OCI-LY1 (cell line): ENCODE results near the gene CDKAL1.

Experiments used
- H2AFZ ChIP-seq: fragments of 200-600 bp; sonication (generic), shearing (Covaris generic); 2 replicates; pipeline ENCODE4 v1.6.0; 2014; ENCODE audit warnings: antibody characterized with exemption, mild to moderate bottlenecking, low read length
- H3F3A ChIP-seq: fragments of 200-600 bp; sonication (generic), shearing (Covaris generic); 2 replicates; pipeline ENCODE4 v1.6.0; 2014; ENCODE audit warnings: mild to moderate bottlenecking, antibody characterized with exemption, low read length, moderate library complexity; ENCODE audit not compliant: insufficient read depth
- H3K27ac ChIP-seq: fragments of 200-600 bp; sonication (generic); 2 replicates; pipeline ENCODE4 v1.5.1; 2014; ENCODE audit warnings: low read length, mixed run types, mild to moderate bottlenecking, low read depth; ENCODE audit not compliant: poor library complexity, severe bottlenecking
- H3K27me3 ChIP-seq: fragments of 200-600 bp; sonication (generic); 2 replicates; pipeline ENCODE4 v1.6.0; 2014; ENCODE audit warnings: antibody characterized with exemption, mild to moderate bottlenecking, low read length, moderate library complexity; ENCODE audit not compliant: insufficient read depth
- H3K36me3 ChIP-seq: fragments of 200-600 bp; sonication (generic); 2 replicates; pipeline ENCODE4 v1.6.1; 2014; ENCODE audit warnings: mild to moderate bottlenecking, antibody characterized with exemption, low read length, moderate library complexity, mixed read lengths; ENCODE audit not compliant: insufficient read depth
- H3K4me1 ChIP-seq: fragments of 200-600 bp; sonication (generic); 2 replicates; pipeline ENCODE4 v1.5.1; 2014; ENCODE audit warnings: mild to moderate bottlenecking, low read length, moderate library complexity; ENCODE audit not compliant: insufficient read depth, severe bottlenecking
- H3K4me2 ChIP-seq: fragments of 200-600 bp; sonication (generic), shearing (Covaris generic); 2 replicates; pipeline ENCODE4 v1.6.1; 2014; ENCODE audit warnings: low read length
- H3K4me3 ChIP-seq: fragments of 200-600 bp; sonication (generic); 2 replicates; pipeline ENCODE4 v1.5.1; 2014; ENCODE audit warnings: low read length, low read depth, mild to moderate bottlenecking, mixed read lengths; ENCODE audit not compliant: poor library complexity, severe bottlenecking
- H3K79me2 ChIP-seq: fragments of 200-600 bp; shearing (Covaris generic); 2 replicates; pipeline ENCODE4 v1.6.1; 2016; ENCODE audit warnings: mixed run types, low read length, mixed read lengths; ENCODE audit not compliant: insufficient read depth
- H3K9ac ChIP-seq: fragments of 200-600 bp; sonication (generic), shearing (Covaris generic); 2 replicates; pipeline ENCODE4 v1.6.1; 2014; ENCODE audit warnings: mild to moderate bottlenecking, low read length, mixed read lengths
- H3K9me2 ChIP-seq: fragments of 200-600 bp; sonication (generic), shearing (Covaris generic); 2 replicates; pipeline ENCODE4 v1.6.1; 2014; ENCODE audit warnings: low read depth, mild to moderate bottlenecking, low read length, mixed read lengths
- H3K9me3 ChIP-seq: fragments of 200-600 bp; shearing (Covaris generic); 2 replicates; pipeline ENCODE4 v1.6.1; 2014; ENCODE audit warnings: low read length, mixed read lengths
- H4K20me1 ChIP-seq: fragments of 200-600 bp; sonication (generic), shearing (Covaris generic); 2 replicates; pipeline ENCODE4 v1.6.0; 2016; ENCODE audit warnings: mild to moderate bottlenecking, low read length; ENCODE audit not compliant: insufficient read depth
- EZH2 ChIP-seq: fragments of 200-600 bp; sonication (generic), shearing (Covaris generic); IDR thresholded peaks from 2 replicates; pipeline ENCODE4 v1.8.0; 2017; ENCODE audit warnings: borderline replicate concordance, mixed run types, mild to moderate bottlenecking, antibody characterized with exemption, low read length, moderate library complexity, mixed read lengths
- TF ChIP-seq, protein P1 (sequence below): fragments of 200-600 bp; sonication (generic), shearing (Covaris generic); IDR thresholded peaks from 2 replicates; pipeline ENCODE4 v1.5.1; 2017; ENCODE audit warnings: mild to moderate bottlenecking, antibody characterized with exemption, low read length, moderate library complexity, mixed read lengths

The CDKAL1 gene

GRCh38 chr6:21263531-21264287 is 729.5 kb downstream of the CDKAL1 start:
- Histone ChIP-seq H3K36me3 (no peaks in the 10 kb centered on the region), H3F3A (no peaks in the 10 kb centered on the region), H3K4me2 (no peak overlapping the region), H3K79me2 (no peaks in the 10 kb centered on the region), H2AFZ (no peak overlapping the region), H3K4me3 (no peak overlapping the region), H3K9ac (no peak overlapping the region), H3K4me1 (no peaks in the 10 kb centered on the region), H3K9me3 (no peaks in the 10 kb centered on the region), H3K27ac (no peak overlapping the region), H3K27me3 (no peaks in the 10 kb centered on the region), H4K20me1 (no peaks in the 10 kb centered on the region), H3K9me2 (no peaks in the 10 kb centered on the region)
- TF ChIP-seq EZH2 = no peak
- TF ChIP-seq, protein P1, sequence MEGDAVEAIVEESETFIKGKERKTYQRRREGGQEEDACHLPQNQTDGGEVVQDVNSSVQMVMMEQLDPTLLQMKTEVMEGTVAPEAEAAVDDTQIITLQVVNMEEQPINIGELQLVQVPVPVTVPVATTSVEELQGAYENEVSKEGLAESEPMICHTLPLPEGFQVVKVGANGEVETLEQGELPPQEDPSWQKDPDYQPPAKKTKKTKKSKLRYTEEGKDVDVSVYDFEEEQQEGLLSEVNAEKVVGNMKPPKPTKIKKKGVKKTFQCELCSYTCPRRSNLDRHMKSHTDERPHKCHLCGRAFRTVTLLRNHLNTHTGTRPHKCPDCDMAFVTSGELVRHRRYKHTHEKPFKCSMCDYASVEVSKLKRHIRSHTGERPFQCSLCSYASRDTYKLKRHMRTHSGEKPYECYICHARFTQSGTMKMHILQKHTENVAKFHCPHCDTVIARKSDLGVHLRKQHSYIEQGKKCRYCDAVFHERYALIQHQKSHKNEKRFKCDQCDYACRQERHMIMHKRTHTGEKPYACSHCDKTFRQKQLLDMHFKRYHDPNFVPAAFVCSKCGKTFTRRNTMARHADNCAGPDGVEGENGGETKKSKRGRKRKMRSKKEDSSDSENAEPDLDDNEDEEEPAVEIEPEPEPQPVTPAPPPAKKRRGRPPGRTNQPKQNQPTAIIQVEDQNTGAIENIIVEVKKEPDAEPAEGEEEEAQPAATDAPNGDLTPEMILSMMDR = no peak

GRCh38 chr6:21264288-21265033 is 730.2 kb downstream of the CDKAL1 start:
- no peaks in the 10 kb centered on the region for H4K20me1 ChIP-seq
- H2AFZ ChIP-seq = no peak overlapping the region
- H3K4me2 ChIP-seq = no peak overlapping the region
- no peaks in the 10 kb centered on the region for H3K27me3 ChIP-seq
- H3F3A ChIP-seq = no peaks in the 10 kb centered on the region
- H3K36me3 ChIP-seq = no peaks in the 10 kb centered on the region
- no peak overlapping the region for H3K4me3 ChIP-seq
- no peaks in the 10 kb centered on the region for H3K9me3 ChIP-seq
- H3K9me2 ChIP-seq = no peaks in the 10 kb centered on the region
- no peak overlapping the region for H3K9ac ChIP-seq
- H3K27ac ChIP-seq = no peak overlapping the region
- no peak for TF ChIP-seq EZH2
- TF ChIP-seq, protein P1 = no peak
- H3K4me1 ChIP-seq = no peaks in the 10 kb centered on the region
- H3K79me2 ChIP-seq = no peaks in the 10 kb centered on the region

- no peak overlapping the region for H3K9ac ChIP-seq
- no peaks in the 10 kb centered on the region for H3K27me3 ChIP-seq
- no peaks in the 10 kb centered on the region for H3K9me3 ChIP-seq
- no peak for TF ChIP-seq EZH2
- TF ChIP-seq, protein P1 = no peak
- H3K9me2 ChIP-seq = no peaks in the 10 kb centered on the region
- no peaks in the 10 kb centered on the region for H3K36me3 ChIP-seq
- H3K4me2 ChIP-seq = no peak overlapping the region
- H2AFZ ChIP-seq = no peak overlapping the region
- H4K20me1 ChIP-seq = no peaks in the 10 kb centered on the region
- no peaks in the 10 kb centered on the region for H3K79me2 ChIP-seq
- no peaks in the 10 kb centered on the region for H3K4me1 ChIP-seq
- no peak overlapping the region for H3K27ac ChIP-seq
- H3K4me3 ChIP-seq = no peak overlapping the region
- H3F3A ChIP-seq = no peaks in the 10 kb centered on the region
Observed at GRCh38 chr6:21265034-21265729, 730.9 kb downstream of the CDKAL1 start.
